ENCODE data around the gene NMNAT2.
"Not testable (repeated sequence)": the region's sequence is repeated elsewhere in the genome, so short reads cannot be mapped to it uniquely, and the experiment has no call there.

NMNAT2 gene

GRCh38 chr1:183418696-183419095 lies 516 bp upstream of the NMNAT2 start:
- DNase-seq (ENCODE audit: low read depth in 1 of 2, low spot score in 1 of 2) = no peak

GRCh38 chr1:183416850-183417771 lies 1.1 kb downstream of the NMNAT2 start:
- no peak for DNase-seq (ENCODE audit: low read depth in 1 of 2, low spot score in 1 of 2)

- no peak for DNase-seq (ENCODE audit: low read depth in 1 of 2, low spot score in 1 of 2)
Measured at GRCh38 chr1:183414365-183414764, 3.8 kb downstream of the NMNAT2 start.

GRCh38 chr1:183411091-183411490 lies 7.1 kb downstream of the NMNAT2 start:
- DNase-seq (ENCODE audit: low read depth in 1 of 2, low spot score in 1 of 2) = no peak

- DNase-seq (ENCODE audit: low read depth in 1 of 2, low spot score in 1 of 2) = no peak
Measured at GRCh38 chr1:183407961-183408360, 10.2 kb downstream of the NMNAT2 start.

GRCh38 chr1:183407474-183407873 lies 10.7 kb downstream of the NMNAT2 start:
- no peak for DNase-seq (ENCODE audit: low read depth in 1 of 2, low spot score in 1 of 2)

- DNase-seq (ENCODE audit: low read depth in 1 of 2, low spot score in 1 of 2) = no peak
Measured at GRCh38 chr1:183404476-183404875, 13.7 kb downstream of the NMNAT2 start.

GRCh38 chr1:183403498-183403897 lies 14.7 kb downstream of the NMNAT2 start:
- no peak for DNase-seq (ENCODE audit: low read depth in 1 of 2, low spot score in 1 of 2)

GRCh38 chr1:183401565-183401964 lies 16.6 kb downstream of the NMNAT2 start:
- DNase-seq (ENCODE audit: low read depth in 1 of 2, low spot score in 1 of 2) = not testable (repeated sequence)

GRCh38 chr1:183394435-183394834 lies 23.7 kb downstream of the NMNAT2 start:
- no peak for DNase-seq (ENCODE audit: low read depth in 1 of 2, low spot score in 1 of 2)

GRCh38 chr1:183391863-183392262 lies 26.3 kb downstream of the NMNAT2 start:
- DNase-seq (ENCODE audit: low read depth in 1 of 2, low spot score in 1 of 2) = no peak

- DNase-seq (ENCODE audit: low read depth in 1 of 2, low spot score in 1 of 2) = no peak
Measured at GRCh38 chr1:183390561-183390960, 27.6 kb downstream of the NMNAT2 start.

- DNase-seq (ENCODE audit: low read depth in 1 of 2, low spot score in 1 of 2) = no peak
Measured at GRCh38 chr1:183388735-183389134, 29.4 kb downstream of the NMNAT2 start.

GRCh38 chr1:183385340-183386144 lies 32.6 kb downstream of the NMNAT2 start:
- no peak for DNase-seq (ENCODE audit: low read depth in 1 of 2, low spot score in 1 of 2)

GRCh38 chr1:183379951-183380350 lies 38.2 kb downstream of the NMNAT2 start:
- DNase-seq (ENCODE audit: low read depth in 1 of 2, low spot score in 1 of 2) = no peak

- DNase-seq (ENCODE audit: low read depth in 1 of 2, low spot score in 1 of 2) = no peak
Measured at GRCh38 chr1:183375381-183375780, 42.8 kb downstream of the NMNAT2 start.

- no peak for DNase-seq (ENCODE audit: low read depth in 1 of 2, low spot score in 1 of 2)
Measured at GRCh38 chr1:183374825-183375224, 43.4 kb downstream of the NMNAT2 start.

- DNase-seq (ENCODE audit: low read depth in 1 of 2, low spot score in 1 of 2) = no peak
Measured at GRCh38 chr1:183372586-183373230, 45.5 kb downstream of the NMNAT2 start.

- DNase-seq (ENCODE audit: low read depth in 1 of 2, low spot score in 1 of 2) = no peak
Measured at GRCh38 chr1:183370399-183371058, 47.7 kb downstream of the NMNAT2 start.

GRCh38 chr1:183368213-183369108 lies 49.7 kb downstream of the NMNAT2 start:
- no peak for DNase-seq (ENCODE audit: low read depth in 1 of 2, low spot score in 1 of 2)
